H9 (cell line): Measurements from ENCODE around the gene CYP2B6. TPM values are rescaled to one million over a fixed set of nuclear protein-coding genes. Genes with fewer than 3 reads are reported as not detected.

ENCODE experiments used
- DNase-seq: peaks from one replicate; pipeline ENCODE4 v3.0.0-alpha.2; 2017
- H2AFZ ChIP-seq: one replicate; pipeline ENCODE4 v1.6.1; 2013; ENCODE audit warnings: mild to moderate bottlenecking, low read length, control low read depth, moderate library complexity
- H2AK5ac ChIP-seq: 2 replicates; pipeline ENCODE4 v1.6.1; 2013; ENCODE audit warnings: low read length, control low read depth, mixed read lengths; ENCODE audit not compliant: insufficient read length
- H2BK120ac ChIP-seq: one replicate; pipeline ENCODE4 v1.6.1; 2013; ENCODE audit warnings: low read depth, mild to moderate bottlenecking, low read length, control low read depth, inconsistent platforms; ENCODE audit not compliant: poor library complexity, severe bottlenecking
- H2BK12ac ChIP-seq: 2 replicates; pipeline ENCODE4 v1.6.1; 2013; ENCODE audit warnings: low read length, control low read depth, mixed read lengths, low read depth; ENCODE audit not compliant: insufficient read length
- H2BK15ac ChIP-seq: 2 replicates; pipeline ENCODE4 v1.6.1; 2013; ENCODE audit warnings: low read depth, low read length, control low read depth
- H2BK20ac ChIP-seq: one replicate; pipeline ENCODE4 v1.6.1; 2013; ENCODE audit warnings: low read depth, mild to moderate bottlenecking, low read length, control low read depth, inconsistent platforms; ENCODE audit not compliant: poor library complexity, severe bottlenecking
- H2BK5ac ChIP-seq: 2 replicates; pipeline ENCODE4 v1.6.1; 2013; ENCODE audit warnings: low read length, control low read depth, mixed read lengths; ENCODE audit not compliant: insufficient read length
- H3K14ac ChIP-seq: 2 replicates; pipeline ENCODE4 v1.6.1; 2013; ENCODE audit warnings: low read length, control low read depth; ENCODE audit not compliant: insufficient read depth
- H3K18ac ChIP-seq: 2 replicates; pipeline ENCODE4 v1.6.1; 2013; ENCODE audit warnings: low read depth, mild to moderate bottlenecking, mixed read lengths, low read length, control low read depth; ENCODE audit not compliant: insufficient read length
- H3K23ac ChIP-seq: 2 replicates; pipeline ENCODE4 v1.6.1; 2013; ENCODE audit warnings: low read length, control low read depth, mixed read lengths, low read depth; ENCODE audit not compliant: insufficient read length
- H3K23me2 ChIP-seq: 2 replicates; pipeline ENCODE4 v1.6.1; 2013; ENCODE audit warnings: low read depth, mild to moderate bottlenecking, mixed read lengths, low read length, control low read depth; ENCODE audit not compliant: insufficient read length, poor library complexity, severe bottlenecking
- H3K27ac ChIP-seq: 2 replicates; pipeline ENCODE4 v1.5.1; 2013; ENCODE audit warnings: low read length, control low read depth, mixed read lengths, low read depth; ENCODE audit not compliant: insufficient read length
- H3K27me3 ChIP-seq: 2 replicates; pipeline ENCODE4 v1.6.1; 2013; ENCODE audit warnings: low read length, control low read depth, inconsistent platforms; ENCODE audit not compliant: insufficient read depth
- H3K4ac ChIP-seq: 2 replicates; pipeline ENCODE4 v1.6.1; 2013; ENCODE audit warnings: low read depth, mild to moderate bottlenecking, control low read depth, inconsistent platforms, low read length, moderate library complexity
- H3K4me1 ChIP-seq: 2 replicates; pipeline ENCODE4 v1.6.1; 2013; ENCODE audit warnings: low read length, control low read depth, inconsistent platforms; ENCODE audit not compliant: insufficient read depth
- H3K4me2 ChIP-seq: 2 replicates; pipeline ENCODE4 v1.6.1; 2013; ENCODE audit warnings: low read length, control low read depth, mixed read lengths; ENCODE audit not compliant: insufficient read length, insufficient read depth
- H3K56ac ChIP-seq: 2 replicates; pipeline ENCODE4 v1.6.1; 2013; ENCODE audit warnings: low read depth, mild to moderate bottlenecking, mixed read lengths, low read length, control low read depth; ENCODE audit not compliant: insufficient read length
- H3K79me1 ChIP-seq: 2 replicates; pipeline ENCODE4 v1.6.1; 2013; ENCODE audit warnings: low read depth, mild to moderate bottlenecking, moderate library complexity, low read length, control low read depth, inconsistent platforms; ENCODE audit not compliant: insufficient read depth, poor library complexity, severe bottlenecking
- H3K79me2 ChIP-seq: 2 replicates; pipeline ENCODE4 v1.6.1; 2013; ENCODE audit warnings: low read length, control low read depth, inconsistent platforms; ENCODE audit not compliant: insufficient read depth
- H3K9ac ChIP-seq: 2 replicates; pipeline ENCODE4 v1.6.1; 2013; ENCODE audit warnings: low read length, control low read depth, mixed read lengths; ENCODE audit not compliant: insufficient read length; ENCODE audit errors: extremely low read depth
- H3K9me3 ChIP-seq: one replicate; pipeline ENCODE4 v1.6.1; 2013; ENCODE audit warnings: low read depth, low read length, inconsistent platforms; ENCODE audit not compliant: control insufficient read depth
- H3T11ph ChIP-seq: one replicate; pipeline ENCODE4 v1.6.1; 2013; ENCODE audit warnings: mild to moderate bottlenecking, low read length, control low read depth, inconsistent platforms
- H4K20me1 ChIP-seq: one replicate; pipeline ENCODE4 v1.6.1; 2013; ENCODE audit not compliant: control insufficient read depth, insufficient read length, insufficient read depth
- H4K5ac ChIP-seq: 2 replicates; pipeline ENCODE4 v1.6.1; 2013; ENCODE audit warnings: low read depth, mild to moderate bottlenecking, mixed read lengths, low read length, control low read depth; ENCODE audit not compliant: insufficient read length
- H4K8ac ChIP-seq: replicated peaks from 2 replicates; pipeline ENCODE4 v1.6.1; 2013; ENCODE audit warnings: low read length, control low read depth, mixed read lengths, low read depth; ENCODE audit not compliant: insufficient read length
- H4K91ac ChIP-seq: 2 replicates; pipeline ENCODE4 v1.6.1; 2013; ENCODE audit warnings: low read depth, mild to moderate bottlenecking, moderate library complexity, mixed read lengths, low read length, control low read depth; ENCODE audit not compliant: insufficient read length
- H3K27ac Mint-ChIP-seq, 3 experiments: 2 replicates in 2 of 3; 3 replicates in 1 of 3; pipeline ENCODE4 v1.8.0; 2020 to 2021; ENCODE audit warnings: mixed read lengths in 3 of 3, mild to moderate bottlenecking in 1 of 3, moderate library complexity in 1 of 3
- H3K27me3 Mint-ChIP-seq: 2 replicates; pipeline ENCODE4 v1.8.0; 2021; ENCODE audit warnings: low read depth, mild to moderate bottlenecking, moderate library complexity, mixed read lengths
- H3K36me3 Mint-ChIP-seq, 3 experiments: 2 replicates in 2 of 3; 3 replicates in 1 of 3; pipeline ENCODE4 v1.8.0; 2020 to 2021; ENCODE audit warnings: low read depth in 3 of 3, mixed read lengths in 3 of 3; ENCODE audit not compliant: insufficient read depth in 1 of 3
- H3K4me1 Mint-ChIP-seq, 2 experiments: 2 replicates each; pipeline ENCODE4 v1.8.0; 2020; ENCODE audit warnings: mixed read lengths in 2 of 2
- H3K4me3 Mint-ChIP-seq, 2 experiments: 2 replicates in 1 of 2; 3 replicates in 1 of 2; pipeline ENCODE4 v1.8.0; 2020 to 2021; ENCODE audit warnings: mild to moderate bottlenecking in 2 of 2, mixed read lengths in 2 of 2, moderate library complexity in 1 of 2
- H3K9me3 Mint-ChIP-seq, 2 experiments: 2 replicates in 1 of 2; 3 replicates in 1 of 2; pipeline ENCODE4 v1.8.0; 2020; ENCODE audit warnings: mild to moderate bottlenecking in 2 of 2, mixed read lengths in 2 of 2, moderate library complexity in 1 of 2
- WGBS: extraction: QIAGEN DNeasy Blood & Tissue Kit; methylation state at CpG from one replicate; pipeline ENCODE4 v1.1.7; 2013; ENCODE audit warnings: missing lambda C conversion rate, low lambda C conversion rate, mixed read lengths; ENCODE audit not compliant: insufficient read length; ENCODE audit errors: extremely low coverage; 5-methylcytosine and 5-hydroxymethylcytosine counted together
- total RNA-seq: library from RNA; stranded (reverse); gene quantifications from 2 replicates; pipeline ENCODE4 v1.2.1, GENCODE V29; 2021
- TF ChIP-seq, protein P1 (sequence below): fragments of 200-600 bp; sonication (generic); conservative IDR thresholded peaks from 3 replicates; pipeline ENCODE4 v1.8.0; 2021; ENCODE audit warnings: antibody characterized with exemption, mild to moderate bottlenecking

Gene CYP2B6
- total RNA-seq, 1 experiment from 2014 or later, result 3.0 TPM

DNA sequence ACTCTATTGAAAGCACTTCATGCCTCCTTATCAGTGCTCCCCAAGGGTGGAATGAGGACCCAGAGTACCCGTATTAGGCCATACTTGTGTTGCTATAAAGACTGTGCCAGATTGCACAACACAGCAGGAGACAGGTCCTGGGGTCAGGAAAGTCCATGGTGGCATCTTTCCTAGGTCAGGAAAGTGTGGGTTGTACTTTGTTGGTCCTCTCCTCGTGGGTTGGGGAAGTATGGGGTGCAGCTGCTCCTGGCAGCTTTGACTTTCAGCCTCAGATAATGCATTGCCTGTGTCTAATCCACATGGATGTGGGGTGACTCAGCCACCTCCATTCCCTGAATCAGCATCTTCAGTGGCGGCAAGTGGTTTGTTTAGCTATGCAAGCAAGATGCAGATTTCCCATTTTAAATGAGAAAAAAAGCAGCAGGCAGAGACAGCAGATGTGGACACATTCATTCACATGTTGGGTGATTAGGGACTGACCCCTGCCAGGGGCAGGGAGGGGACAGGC lies 8.4 kb upstream of the CYP2B6 start:
- no peaks in the 10 kb centered on the region for H3K79me2 ChIP-seq
- no peak overlapping the region for H2BK15ac ChIP-seq
- no peak overlapping the region for H3K18ac ChIP-seq
- no peaks in the 10 kb centered on the region for H3K23me2 ChIP-seq
- no peak overlapping the region for H3K4ac ChIP-seq
- no peak overlapping the region for H3K56ac ChIP-seq
- no peaks in the 10 kb centered on the region; the same call in 1 of the 2 replicates for H3K27me3 ChIP-seq
- Mint-ChIP-seq H3K27me3 (peaks cover 7% of the 10 kb centered on the region), H3K4me3 (peak overlapping the region; percentile 22 to 67; a peak in 4 of 5 replicates), H3K9me3 (peaks cover 12 to 18% of the 10 kb centered on the region in 2 experiments), H3K27ac (peak overlapping the region; percentile 87 to 98 (median 89); a peak in 6 of 7 replicates), H3K36me3 (peaks cover 0 to 15% (median 14%) of the 10 kb centered on the region in 3 experiments; a peak in 6 of 7 replicates), H3K4me1 (peaks cover 53% of the 10 kb centered on the region in 2 experiments)
- H3K14ac ChIP-seq, result no peak overlapping the region
- peak overlapping the region; percentile 10 for H2BK120ac ChIP-seq
- H4K5ac ChIP-seq, result no peak overlapping the region
- H2BK5ac ChIP-seq, result no peak overlapping the region
- H3K9ac ChIP-seq, result no peak overlapping the region
- TF ChIP-seq, protein P1, sequence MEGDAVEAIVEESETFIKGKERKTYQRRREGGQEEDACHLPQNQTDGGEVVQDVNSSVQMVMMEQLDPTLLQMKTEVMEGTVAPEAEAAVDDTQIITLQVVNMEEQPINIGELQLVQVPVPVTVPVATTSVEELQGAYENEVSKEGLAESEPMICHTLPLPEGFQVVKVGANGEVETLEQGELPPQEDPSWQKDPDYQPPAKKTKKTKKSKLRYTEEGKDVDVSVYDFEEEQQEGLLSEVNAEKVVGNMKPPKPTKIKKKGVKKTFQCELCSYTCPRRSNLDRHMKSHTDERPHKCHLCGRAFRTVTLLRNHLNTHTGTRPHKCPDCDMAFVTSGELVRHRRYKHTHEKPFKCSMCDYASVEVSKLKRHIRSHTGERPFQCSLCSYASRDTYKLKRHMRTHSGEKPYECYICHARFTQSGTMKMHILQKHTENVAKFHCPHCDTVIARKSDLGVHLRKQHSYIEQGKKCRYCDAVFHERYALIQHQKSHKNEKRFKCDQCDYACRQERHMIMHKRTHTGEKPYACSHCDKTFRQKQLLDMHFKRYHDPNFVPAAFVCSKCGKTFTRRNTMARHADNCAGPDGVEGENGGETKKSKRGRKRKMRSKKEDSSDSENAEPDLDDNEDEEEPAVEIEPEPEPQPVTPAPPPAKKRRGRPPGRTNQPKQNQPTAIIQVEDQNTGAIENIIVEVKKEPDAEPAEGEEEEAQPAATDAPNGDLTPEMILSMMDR, result no peak
- peak; percentile 86 for DNase-seq
- H3K23ac ChIP-seq, result no peak overlapping the region
- peaks cover 27% of the 10 kb centered on the region; the same call in 1 of the 2 replicates for H3K4me1 ChIP-seq
- no peak overlapping the region for H2BK20ac ChIP-seq
- no peaks in the 10 kb centered on the region for H4K20me1 ChIP-seq
- H2AFZ ChIP-seq, result no peak overlapping the region
- no peak overlapping the region for H2BK12ac ChIP-seq
- peak overlapping the region; percentile 35 for H3K27ac ChIP-seq
- peak overlapping the region; percentile 18 for H3K4me2 ChIP-seq
- no peak overlapping the region for H4K8ac ChIP-seq
- no peaks in the 10 kb centered on the region for H3K79me1 ChIP-seq
- no peaks in the 10 kb centered on the region for H3K9me3 ChIP-seq
- no peak overlapping the region for H3T11ph ChIP-seq
- no CpG with 5 or more reads among the region's 3 CpGs for WGBS
- H2AK5ac ChIP-seq, result no peak overlapping the region
- H4K91ac ChIP-seq, result no peak overlapping the region
